Neural progenitor cell (in vitro differentiated cells): ENCODE measurements around the gene SH3GL1.

Source experiments
- EZH2phosphoT487 ChIP-seq: fragments of 200-600 bp; sonication (generic); IDR thresholded peaks from 2 replicates; pipeline ENCODE4 v1.6.1; 2017; ENCODE audit warnings: antibody characterized with exemption
- TF ChIP-seq, protein P1 (sequence below): fragments of 200-600 bp; sonication (generic); IDR thresholded peaks from 2 replicates; pipeline ENCODE4 v1.5.1; 2017; ENCODE audit warnings: antibody characterized with exemption, mild to moderate bottlenecking

DNA sequence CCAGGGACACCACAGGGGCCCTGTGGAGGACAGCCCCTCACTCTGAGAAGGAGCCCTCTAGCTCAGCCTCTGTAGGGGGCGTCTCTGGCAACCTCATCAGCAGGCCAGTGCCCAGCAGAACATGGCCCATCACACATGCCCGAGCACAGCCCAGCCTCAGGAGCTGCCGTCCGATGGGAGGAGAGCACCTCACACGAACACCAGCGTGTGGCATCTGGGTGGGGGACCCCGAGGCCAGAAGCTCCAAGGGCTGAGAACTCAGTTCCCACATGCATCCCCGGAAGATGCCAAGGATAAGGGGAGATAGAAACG is 11.3 kb downstream of the SH3GL1 start:
- TF ChIP-seq, protein P1, sequence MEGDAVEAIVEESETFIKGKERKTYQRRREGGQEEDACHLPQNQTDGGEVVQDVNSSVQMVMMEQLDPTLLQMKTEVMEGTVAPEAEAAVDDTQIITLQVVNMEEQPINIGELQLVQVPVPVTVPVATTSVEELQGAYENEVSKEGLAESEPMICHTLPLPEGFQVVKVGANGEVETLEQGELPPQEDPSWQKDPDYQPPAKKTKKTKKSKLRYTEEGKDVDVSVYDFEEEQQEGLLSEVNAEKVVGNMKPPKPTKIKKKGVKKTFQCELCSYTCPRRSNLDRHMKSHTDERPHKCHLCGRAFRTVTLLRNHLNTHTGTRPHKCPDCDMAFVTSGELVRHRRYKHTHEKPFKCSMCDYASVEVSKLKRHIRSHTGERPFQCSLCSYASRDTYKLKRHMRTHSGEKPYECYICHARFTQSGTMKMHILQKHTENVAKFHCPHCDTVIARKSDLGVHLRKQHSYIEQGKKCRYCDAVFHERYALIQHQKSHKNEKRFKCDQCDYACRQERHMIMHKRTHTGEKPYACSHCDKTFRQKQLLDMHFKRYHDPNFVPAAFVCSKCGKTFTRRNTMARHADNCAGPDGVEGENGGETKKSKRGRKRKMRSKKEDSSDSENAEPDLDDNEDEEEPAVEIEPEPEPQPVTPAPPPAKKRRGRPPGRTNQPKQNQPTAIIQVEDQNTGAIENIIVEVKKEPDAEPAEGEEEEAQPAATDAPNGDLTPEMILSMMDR, result no peak
- TF ChIP-seq EZH2phosphoT487, result no peak
